ENCODE measurements around the gene SLF2.
A peak's percentile ranks its signal among the peaks of the same experiment; 100 is the strongest.

The SLF2 gene, protein sequence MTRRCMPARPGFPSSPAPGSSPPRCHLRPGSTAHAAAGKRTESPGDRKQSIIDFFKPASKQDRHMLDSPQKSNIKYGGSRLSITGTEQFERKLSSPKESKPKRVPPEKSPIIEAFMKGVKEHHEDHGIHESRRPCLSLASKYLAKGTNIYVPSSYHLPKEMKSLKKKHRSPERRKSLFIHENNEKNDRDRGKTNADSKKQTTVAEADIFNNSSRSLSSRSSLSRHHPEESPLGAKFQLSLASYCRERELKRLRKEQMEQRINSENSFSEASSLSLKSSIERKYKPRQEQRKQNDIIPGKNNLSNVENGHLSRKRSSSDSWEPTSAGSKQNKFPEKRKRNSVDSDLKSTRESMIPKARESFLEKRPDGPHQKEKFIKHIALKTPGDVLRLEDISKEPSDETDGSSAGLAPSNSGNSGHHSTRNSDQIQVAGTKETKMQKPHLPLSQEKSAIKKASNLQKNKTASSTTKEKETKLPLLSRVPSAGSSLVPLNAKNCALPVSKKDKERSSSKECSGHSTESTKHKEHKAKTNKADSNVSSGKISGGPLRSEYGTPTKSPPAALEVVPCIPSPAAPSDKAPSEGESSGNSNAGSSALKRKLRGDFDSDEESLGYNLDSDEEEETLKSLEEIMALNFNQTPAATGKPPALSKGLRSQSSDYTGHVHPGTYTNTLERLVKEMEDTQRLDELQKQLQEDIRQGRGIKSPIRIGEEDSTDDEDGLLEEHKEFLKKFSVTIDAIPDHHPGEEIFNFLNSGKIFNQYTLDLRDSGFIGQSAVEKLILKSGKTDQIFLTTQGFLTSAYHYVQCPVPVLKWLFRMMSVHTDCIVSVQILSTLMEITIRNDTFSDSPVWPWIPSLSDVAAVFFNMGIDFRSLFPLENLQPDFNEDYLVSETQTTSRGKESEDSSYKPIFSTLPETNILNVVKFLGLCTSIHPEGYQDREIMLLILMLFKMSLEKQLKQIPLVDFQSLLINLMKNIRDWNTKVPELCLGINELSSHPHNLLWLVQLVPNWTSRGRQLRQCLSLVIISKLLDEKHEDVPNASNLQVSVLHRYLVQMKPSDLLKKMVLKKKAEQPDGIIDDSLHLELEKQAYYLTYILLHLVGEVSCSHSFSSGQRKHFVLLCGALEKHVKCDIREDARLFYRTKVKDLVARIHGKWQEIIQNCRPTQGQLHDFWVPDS

DNA sequence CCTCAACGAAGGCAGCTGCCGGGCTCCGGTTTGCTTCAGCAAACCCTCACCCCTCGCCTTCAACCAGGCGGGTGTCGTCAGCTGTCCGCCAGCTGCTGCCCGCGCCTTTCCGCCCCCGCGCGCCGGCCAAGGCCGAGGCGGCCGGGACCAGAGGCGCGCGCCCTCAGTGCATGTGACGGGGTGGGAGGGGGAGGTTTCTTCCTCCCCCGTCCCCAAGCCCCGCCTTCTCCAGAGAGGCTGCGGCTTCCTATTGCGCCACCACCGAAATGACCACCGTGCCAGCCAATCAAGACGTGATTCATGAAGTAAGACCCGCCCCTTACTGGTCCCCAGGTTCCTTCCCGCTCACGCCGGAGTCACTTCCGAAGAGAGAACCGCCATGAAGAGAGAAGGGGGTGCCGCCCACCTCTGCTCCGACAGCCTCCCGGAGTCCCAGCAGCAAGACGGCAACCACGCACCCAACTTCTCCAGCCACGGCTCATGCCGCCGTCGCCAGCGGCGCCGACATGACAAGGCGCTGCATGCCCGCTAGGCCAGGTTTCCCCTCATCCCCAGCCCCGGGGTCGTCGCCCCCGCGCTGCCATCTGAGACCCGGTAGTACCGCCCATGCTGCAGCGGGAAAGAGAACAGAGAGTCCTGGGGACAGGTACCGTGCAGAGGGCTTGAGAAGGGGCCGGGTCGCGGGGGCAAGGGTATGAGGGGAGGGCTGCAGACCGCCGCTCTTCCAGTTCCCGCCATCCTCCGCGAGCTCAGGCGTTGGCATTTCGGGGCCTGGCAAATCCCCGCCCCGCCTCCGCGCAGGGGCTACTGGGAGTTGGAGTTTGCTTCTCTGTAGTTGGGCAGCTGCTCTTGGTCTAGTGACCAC is at the start of gene SLF2:
TSS of gene SLF2 (plus strand) at position 359 of the 865 bp plus-strand sequence. CDS start at position 507, 148 bp downstream.
- TF ChIP-seq RARB (CRISPR knock-in tag; IDR thresholded peaks at IDR 0.05): no peak
- TF ChIP-seq, protein P1, sequence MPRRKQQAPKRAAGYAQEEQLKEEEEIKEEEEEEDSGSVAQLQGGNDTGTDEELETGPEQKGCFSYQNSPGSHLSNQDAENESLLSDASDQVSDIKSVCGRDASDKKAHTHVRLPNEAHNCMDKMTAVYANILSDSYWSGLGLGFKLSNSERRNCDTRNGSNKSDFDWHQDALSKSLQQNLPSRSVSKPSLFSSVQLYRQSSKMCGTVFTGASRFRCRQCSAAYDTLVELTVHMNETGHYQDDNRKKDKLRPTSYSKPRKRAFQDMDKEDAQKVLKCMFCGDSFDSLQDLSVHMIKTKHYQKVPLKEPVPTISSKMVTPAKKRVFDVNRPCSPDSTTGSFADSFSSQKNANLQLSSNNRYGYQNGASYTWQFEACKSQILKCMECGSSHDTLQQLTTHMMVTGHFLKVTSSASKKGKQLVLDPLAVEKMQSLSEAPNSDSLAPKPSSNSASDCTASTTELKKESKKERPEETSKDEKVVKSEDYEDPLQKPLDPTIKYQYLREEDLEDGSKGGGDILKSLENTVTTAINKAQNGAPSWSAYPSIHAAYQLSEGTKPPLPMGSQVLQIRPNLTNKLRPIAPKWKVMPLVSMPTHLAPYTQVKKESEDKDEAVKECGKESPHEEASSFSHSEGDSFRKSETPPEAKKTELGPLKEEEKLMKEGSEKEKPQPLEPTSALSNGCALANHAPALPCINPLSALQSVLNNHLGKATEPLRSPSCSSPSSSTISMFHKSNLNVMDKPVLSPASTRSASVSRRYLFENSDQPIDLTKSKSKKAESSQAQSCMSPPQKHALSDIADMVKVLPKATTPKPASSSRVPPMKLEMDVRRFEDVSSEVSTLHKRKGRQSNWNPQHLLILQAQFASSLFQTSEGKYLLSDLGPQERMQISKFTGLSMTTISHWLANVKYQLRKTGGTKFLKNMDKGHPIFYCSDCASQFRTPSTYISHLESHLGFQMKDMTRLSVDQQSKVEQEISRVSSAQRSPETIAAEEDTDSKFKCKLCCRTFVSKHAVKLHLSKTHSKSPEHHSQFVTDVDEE (CRISPR knock-in tag; IDR thresholded peaks at IDR 0.05): 0 out of 2 replicates have a peak, but pooled peaks have one; percentile 13
- ATAC-seq: peak; percentile 95

- ATAC-seq: no peak
- no peak for TF ChIP-seq GLIS3 (CRISPR knock-in tag; IDR thresholded peaks at IDR 0.05)
- no peak for TF ChIP-seq CSDC2 (CRISPR knock-in tag; IDR thresholded peaks at IDR 0.05)
- no peak for TF ChIP-seq RARB (CRISPR knock-in tag; IDR thresholded peaks at IDR 0.05)
- TF ChIP-seq, protein P1 (CRISPR knock-in tag; IDR thresholded peaks at IDR 0.05): no peak
- no peak for TF ChIP-seq SNAI2 (CRISPR knock-in tag; IDR thresholded peaks at IDR 0.05)
- TF ChIP-seq TCF4 (CRISPR knock-in tag; IDR thresholded peaks at IDR 0.05; ENCODE audit: borderline replicate concordance): no peak
- no peak for TF ChIP-seq OSR1 (CRISPR knock-in tag; IDR thresholded peaks at IDR 0.05)
- no peak for TF ChIP-seq ESRRG (CRISPR knock-in tag; IDR thresholded peaks at IDR 0.05)
- TF ChIP-seq ZNF70 (CRISPR knock-in tag; IDR thresholded peaks at IDR 0.05): no peak
- no peak for TF ChIP-seq PPARA (CRISPR knock-in tag; IDR thresholded peaks at IDR 0.05; ENCODE audit: borderline replicate concordance)
- no peak for TF ChIP-seq ZNF565 (CRISPR knock-in tag; conservative IDR thresholded peaks at IDR 0.05; ENCODE audit: low read depth)
- no peak for TF ChIP-seq ISL1 (CRISPR knock-in tag; IDR thresholded peaks at IDR 0.05)
- TF ChIP-seq POU6F1 (CRISPR knock-in tag; IDR thresholded peaks at IDR 0.05; ENCODE audit: borderline replicate concordance, low read depth): no peak
- no peak for TF ChIP-seq ZFP3 (CRISPR knock-in tag; IDR thresholded peaks at IDR 0.05)
- TF ChIP-seq ZNF8 (CRISPR knock-in tag; IDR thresholded peaks at IDR 0.05): no peak
- TF ChIP-seq TOX (CRISPR knock-in tag; IDR thresholded peaks at IDR 0.05; ENCODE audit: borderline replicate concordance): no peak
- no peak for TF ChIP-seq CREB5 (CRISPR knock-in tag; IDR thresholded peaks at IDR 0.05; ENCODE audit: low read depth)
- TF ChIP-seq ZFP30 (CRISPR knock-in tag; IDR thresholded peaks at IDR 0.05): no peak
Measured at GRCh38 chr10:100863433-100863832, 49.3 kb upstream of the SLF2 start.
